ENCODE measurements around the gene RDH5.

Gene RDH5

GRCh38 chr12:55746174-55746912 is 26.1 kb downstream of the RDH5 start:
- Histone ChIP-seq H3K4me3 (ENCODE audit: low read length) (peak overlapping the region; percentile 96), H3K36me3 (ENCODE audit: control insufficient read depth, low read length) (peaks cover 25% of the 10 kb centered on the region), H3K4me1 (ENCODE audit: control insufficient read depth, low read length) (peaks cover 47% of the 10 kb centered on the region), H3K9me2 (replicated peaks; ENCODE audit: control insufficient read depth, low read length) (no peaks in the 10 kb centered on the region), H3K27me3 (ENCODE audit: control insufficient read depth, low read length) (peaks cover 4% of the 10 kb centered on the region; the same call in 1 of the 2 replicates), H3F3A (ENCODE audit: control insufficient read depth, insufficient read depth) (peaks cover 9% of the 10 kb centered on the region; the same call in 1 of the 2 replicates), H3K4me2 (ENCODE audit: low read length) (peak overlapping the region; percentile 79), H3K79me2 (ENCODE audit: control insufficient read depth, low read length) (peaks cover 19% of the 10 kb centered on the region), H3K9me3 (ENCODE audit: control insufficient read depth, insufficient read depth, low read length) (no peaks in the 10 kb centered on the region), H4K20me1 (ENCODE audit: control insufficient read depth, insufficient read depth, low read depth, low read length) (0 out of 2 replicates have a peak, but pooled peaks cover 13% of the 10 kb centered on the region), H3K27ac (ENCODE audit: low read depth, low read length) (0 out of 2 replicates have a peak overlapping the region, but pooled peaks have one; percentile 10)
- TF ChIP-seq EZH2phosphoT487 (IDR thresholded peaks at IDR 0.05; ENCODE audit: borderline replicate concordance, low read length): no peak

- H3K79me2 ChIP-seq (ENCODE audit: control insufficient read depth, low read length): peaks cover 19% of the 10 kb centered on the region
- H3K27ac ChIP-seq (ENCODE audit: low read depth, low read length): no peak overlapping the region
- no peaks in the 10 kb centered on the region for H3K9me2 ChIP-seq (replicated peaks; ENCODE audit: control insufficient read depth, low read length)
- no peak overlapping the region for H3K4me2 ChIP-seq (ENCODE audit: low read length)
- H4K20me1 ChIP-seq (ENCODE audit: control insufficient read depth, insufficient read depth, low read depth, low read length): 0 out of 2 replicates have a peak, but pooled peaks cover 13% of the 10 kb centered on the region
- peaks cover 45% of the 10 kb centered on the region for H3K4me1 ChIP-seq (ENCODE audit: control insufficient read depth, low read length)
- no peak overlapping the region for H3K4me3 ChIP-seq (ENCODE audit: low read length)
- TF ChIP-seq CTCF (IDR thresholded peaks at IDR 0.05; ENCODE audit: low read depth, low read length, poor library complexity, severe bottlenecking) (no peak), EZH2phosphoT487 (IDR thresholded peaks at IDR 0.05; ENCODE audit: borderline replicate concordance, low read length) (no peak)
- H3K27me3 ChIP-seq (ENCODE audit: control insufficient read depth, low read length): peaks cover 3% of the 10 kb centered on the region; the same call in 1 of the 2 replicates
- H3F3A ChIP-seq (ENCODE audit: control insufficient read depth, insufficient read depth): peaks cover 9% of the 10 kb centered on the region; the same call in 1 of the 2 replicates
- no peaks in the 10 kb centered on the region for H3K9me3 ChIP-seq (ENCODE audit: control insufficient read depth, insufficient read depth, low read length)
- H3K36me3 ChIP-seq (ENCODE audit: control insufficient read depth, low read length): peaks cover 30% of the 10 kb centered on the region
Observed at GRCh38 chr12:55746913-55747231, 26.7 kb downstream of the RDH5 start.

- Histone ChIP-seq H3K9me2 (replicated peaks; ENCODE audit: control insufficient read depth, low read length) (no peaks in the 10 kb centered on the region), H3K27me3 (ENCODE audit: control insufficient read depth, low read length) (no peaks in the 10 kb centered on the region), H3K27ac (ENCODE audit: low read depth, low read length) (no peak overlapping the region), H3K9me3 (ENCODE audit: control insufficient read depth, insufficient read depth, low read length) (no peaks in the 10 kb centered on the region), H4K20me1 (ENCODE audit: control insufficient read depth, insufficient read depth, low read depth, low read length) (0 out of 2 replicates have a peak, but pooled peaks cover 13% of the 10 kb centered on the region), H3K4me1 (ENCODE audit: control insufficient read depth, low read length) (peaks cover 36% of the 10 kb centered on the region), H3K4me2 (ENCODE audit: low read length) (no peak overlapping the region), H3K4me3 (ENCODE audit: low read length) (no peak overlapping the region), H3K36me3 (ENCODE audit: control insufficient read depth, low read length) (peaks cover 46% of the 10 kb centered on the region), H3K79me2 (ENCODE audit: control insufficient read depth, low read length) (peaks cover 19% of the 10 kb centered on the region), H3F3A (ENCODE audit: control insufficient read depth, insufficient read depth) (peaks cover 9% of the 10 kb centered on the region; the same call in 1 of the 2 replicates)
- TF ChIP-seq EZH2phosphoT487 (IDR thresholded peaks at IDR 0.05; ENCODE audit: borderline replicate concordance, low read length) (no peak), CTCF (IDR thresholded peaks at IDR 0.05; ENCODE audit: low read depth, low read length, poor library complexity, severe bottlenecking) (no peak)
Observed at GRCh38 chr12:55748230-55748993, 28.2 kb downstream of the RDH5 start.

Data from DOHH2 (cell line).